ENCODE results near the gene VSIG10.

Gene VSIG10

DNA sequence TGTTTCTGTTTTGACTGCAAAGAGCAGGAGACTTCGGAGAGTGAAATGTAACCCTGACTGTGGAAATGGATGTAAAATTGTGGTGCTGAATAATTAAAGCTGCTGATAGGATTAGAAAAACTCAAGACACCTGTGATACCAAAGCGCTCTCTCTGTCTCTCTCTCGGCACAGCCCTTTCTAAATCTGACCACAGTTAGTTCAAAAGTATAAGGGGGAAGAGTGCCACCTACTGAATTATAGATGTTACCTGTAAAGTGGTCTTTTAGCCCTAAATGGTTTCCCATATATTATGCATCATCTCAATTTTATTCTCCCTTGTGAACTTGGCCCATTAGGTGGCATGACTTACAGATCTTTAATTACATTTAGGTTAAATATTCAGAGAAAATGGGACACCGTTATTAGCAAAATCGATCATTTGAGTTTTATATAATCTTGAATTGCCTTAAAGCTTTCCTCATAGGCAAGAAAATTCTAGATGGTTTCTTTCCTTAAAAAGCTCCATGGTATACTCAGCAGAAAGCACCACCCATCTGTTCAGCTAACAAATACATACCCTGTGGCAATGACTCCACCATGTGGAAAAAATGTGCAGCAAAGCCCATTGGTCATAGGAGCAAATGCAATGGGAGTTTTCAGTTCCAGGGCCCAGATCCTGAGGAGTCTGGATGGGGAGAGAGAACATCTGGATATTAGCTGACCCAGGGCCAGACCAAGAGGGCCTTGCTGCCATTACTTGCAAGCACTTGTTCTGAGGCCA, 69.2 kb downstream of the VSIG10 start:
- H3K4me1 ChIP-seq (ENCODE audit: control insufficient read depth in 2 of 2, insufficient read depth in 1 of 2, low read depth in 1 of 2, low read length in 2 of 2), result no peaks in the 10 kb centered on the region
- H2BK120ac ChIP-seq (ENCODE audit: low read depth, low read length), result no peak overlapping the region
- no peak overlapping the region for H3K4me3 ChIP-seq (ENCODE audit: low read length in 2 of 2)
- H3K27ac ChIP-seq (replicated peaks; ENCODE audit: low read length), result no peak overlapping the region
- H2BK12ac ChIP-seq (ENCODE audit: low read length), result no peak overlapping the region
- no CpG with 5 or more reads among the region's 5 CpGs for WGBS, 2 donors (ENCODE audit: extremely low coverage in 2 of 2, insufficient read length in 2 of 2, insufficient replicate concordance in 1 of 2)
- H3K18ac ChIP-seq (ENCODE audit: low read length), result no peak overlapping the region
- no peak overlapping the region for H2BK5ac ChIP-seq (ENCODE audit: low read length)
- H3K79me1 ChIP-seq (ENCODE audit: low read depth, low read length), result no peaks in the 10 kb centered on the region
- no peak overlapping the region for H2AFZ ChIP-seq (ENCODE audit: low read length)
- no peak overlapping the region for H2BK15ac ChIP-seq (ENCODE audit: low read length)
- no peaks in the 10 kb centered on the region for H3K9me3 ChIP-seq (replicated peaks in 1 of 2; ENCODE audit: control insufficient read depth in 2 of 2, insufficient read depth in 1 of 2, low read depth in 1 of 2, low read length in 2 of 2)
- H4K8ac ChIP-seq (ENCODE audit: low read depth, low read length), result no peak overlapping the region
- H2AK5ac ChIP-seq (ENCODE audit: low read depth, low read length), result no peak overlapping the region
- H3K23ac ChIP-seq (ENCODE audit: low read depth, low read length, poor library complexity), result no peak overlapping the region
- H3K36me3 ChIP-seq (replicated peaks in 1 of 2; ENCODE audit: control insufficient read depth in 2 of 2, insufficient read depth in 2 of 2, low read length in 2 of 2), result peaks cover 36 to 100% of the 10 kb centered on the region in 2 donors
- DNase-seq (ENCODE audit: low spot score), result no peak
- H3K9ac ChIP-seq (ENCODE audit: low read depth, low read length, poor library complexity), result no peak overlapping the region
- no peaks in the 10 kb centered on the region for H3K27me3 ChIP-seq (ENCODE audit: control insufficient read depth in 3 of 3, insufficient read depth in 3 of 3, low read depth in 1 of 3, low read length in 3 of 3)
- no peak overlapping the region for H3K4ac ChIP-seq (ENCODE audit: low read length)
- H3K14ac ChIP-seq (ENCODE audit: low read length), result no peak overlapping the region
- H4K91ac ChIP-seq (ENCODE audit: low read depth, low read length, poor library complexity), result no peak overlapping the region
- no peak overlapping the region for H3K4me2 ChIP-seq (ENCODE audit: insufficient read depth, low read length, poor library complexity, severe bottlenecking)

DNA sequence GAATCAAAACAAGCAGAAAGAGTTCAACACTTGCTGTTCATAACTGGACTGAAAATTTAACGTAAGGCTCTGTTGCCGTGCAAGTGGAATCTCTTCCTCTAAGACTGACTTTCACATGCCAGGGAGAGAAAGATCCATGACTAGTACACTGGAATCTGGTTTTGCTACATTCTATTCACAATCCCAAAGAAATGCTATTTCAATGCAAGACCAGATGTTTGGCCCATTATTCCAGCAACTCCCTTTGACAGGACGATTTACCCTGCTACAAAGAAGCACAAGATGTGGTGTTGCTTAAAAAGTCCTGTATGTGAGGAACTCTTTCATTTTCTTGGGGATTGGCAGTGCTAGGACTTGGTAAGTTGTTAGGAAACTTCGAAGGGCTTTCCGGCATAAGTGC, 69.9 kb downstream of the VSIG10 start:
- Histone ChIP-seq H2BK12ac (ENCODE audit: low read length) (no peak overlapping the region), H3K4me2 (ENCODE audit: insufficient read depth, low read length, poor library complexity, severe bottlenecking) (no peak overlapping the region), H2AFZ (ENCODE audit: low read length) (no peak overlapping the region), H2BK15ac (ENCODE audit: low read length) (no peak overlapping the region), H3K4me3 (ENCODE audit: low read length in 2 of 2) (no peak overlapping the region), H3K4me1 (ENCODE audit: control insufficient read depth in 2 of 2, insufficient read depth in 1 of 2, low read depth in 1 of 2, low read length in 2 of 2) (no peaks in the 10 kb centered on the region), H3K36me3 (replicated peaks in 1 of 2; ENCODE audit: control insufficient read depth in 2 of 2, insufficient read depth in 2 of 2, low read length in 2 of 2) (peaks cover 34 to 100% of the 10 kb centered on the region in 2 donors), H3K27me3 (ENCODE audit: control insufficient read depth in 3 of 3, insufficient read depth in 3 of 3, low read depth in 1 of 3, low read length in 3 of 3) (no peaks in the 10 kb centered on the region), H3K9me3 (replicated peaks in 1 of 2; ENCODE audit: control insufficient read depth in 2 of 2, insufficient read depth in 1 of 2, low read depth in 1 of 2, low read length in 2 of 2) (no peaks in the 10 kb centered on the region), H3K14ac (ENCODE audit: low read length) (no peak overlapping the region), H3K23ac (ENCODE audit: low read depth, low read length, poor library complexity) (no peak overlapping the region), H2AK5ac (ENCODE audit: low read depth, low read length) (no peak overlapping the region), H3K79me1 (ENCODE audit: low read depth, low read length) (no peaks in the 10 kb centered on the region), H3K4ac (ENCODE audit: low read length) (no peak overlapping the region), H2BK5ac (ENCODE audit: low read length) (no peak overlapping the region), H4K91ac (ENCODE audit: low read depth, low read length, poor library complexity) (no peak overlapping the region), H4K8ac (ENCODE audit: low read depth, low read length) (no peak overlapping the region), H2BK120ac (ENCODE audit: low read depth, low read length) (no peak overlapping the region), H3K27ac (replicated peaks; ENCODE audit: low read length) (no peak overlapping the region), H3K9ac (ENCODE audit: low read depth, low read length, poor library complexity) (no peak overlapping the region), H3K18ac (ENCODE audit: low read length) (no peak overlapping the region)
- WGBS, 2 donors (ENCODE audit: extremely low coverage in 2 of 2, insufficient read length in 2 of 2, insufficient replicate concordance in 1 of 2), result no CpG with 5 or more reads among the region's 5 CpGs
- no peak for DNase-seq (ENCODE audit: low spot score)

DNA sequence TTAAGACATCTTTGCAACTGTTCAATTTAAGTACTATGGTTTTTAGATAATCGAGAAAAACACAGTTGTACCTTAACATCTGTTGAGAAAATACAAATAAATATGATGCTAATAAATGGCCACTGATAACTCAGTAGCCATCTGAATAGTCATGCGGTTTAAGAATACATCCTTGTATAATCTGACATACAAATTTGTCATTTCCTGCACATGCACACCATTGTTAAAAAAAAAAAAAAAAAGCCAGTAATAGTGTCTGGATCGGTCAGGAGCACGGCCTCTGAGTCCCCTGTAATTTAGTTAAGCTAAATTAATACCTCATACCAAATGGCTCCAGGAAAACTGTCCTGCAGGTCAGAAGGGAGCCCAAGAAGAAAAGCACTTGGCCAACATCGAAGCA, 70.5 kb downstream of the VSIG10 start:
- Histone ChIP-seq H3K4me3 (ENCODE audit: low read length in 2 of 2) (no peak overlapping the region), H3K79me1 (ENCODE audit: low read depth, low read length) (no peaks in the 10 kb centered on the region), H3K9me3 (replicated peaks in 1 of 2; ENCODE audit: control insufficient read depth in 2 of 2, insufficient read depth in 1 of 2, low read depth in 1 of 2, low read length in 2 of 2) (no peaks in the 10 kb centered on the region), H3K27me3 (ENCODE audit: control insufficient read depth in 3 of 3, insufficient read depth in 3 of 3, low read depth in 1 of 3, low read length in 3 of 3) (no peaks in the 10 kb centered on the region), H3K23ac (ENCODE audit: low read depth, low read length, poor library complexity) (no peak overlapping the region), H3K14ac (ENCODE audit: low read length) (no peak overlapping the region), H2BK120ac (ENCODE audit: low read depth, low read length) (no peak overlapping the region), H4K91ac (ENCODE audit: low read depth, low read length, poor library complexity) (no peak overlapping the region), H3K4ac (ENCODE audit: low read length) (no peak overlapping the region), H2BK12ac (ENCODE audit: low read length) (no peak overlapping the region), H2AFZ (ENCODE audit: low read length) (no peak overlapping the region), H2BK15ac (ENCODE audit: low read length) (no peak overlapping the region), H3K4me1 (ENCODE audit: control insufficient read depth in 2 of 2, insufficient read depth in 1 of 2, low read depth in 1 of 2, low read length in 2 of 2) (no peaks in the 10 kb centered on the region), H3K18ac (ENCODE audit: low read length) (no peak overlapping the region), H2AK5ac (ENCODE audit: low read depth, low read length) (no peak overlapping the region), H3K4me2 (ENCODE audit: insufficient read depth, low read length, poor library complexity, severe bottlenecking) (no peak overlapping the region), H3K9ac (ENCODE audit: low read depth, low read length, poor library complexity) (no peak overlapping the region), H3K27ac (replicated peaks; ENCODE audit: low read length) (no peak overlapping the region), H3K36me3 (replicated peaks in 1 of 2; ENCODE audit: control insufficient read depth in 2 of 2, insufficient read depth in 2 of 2, low read length in 2 of 2) (peaks cover 36 to 100% of the 10 kb centered on the region in 2 donors), H4K8ac (ENCODE audit: low read depth, low read length) (no peak overlapping the region), H2BK5ac (ENCODE audit: low read length) (no peak overlapping the region)
- no CpG with 5 or more reads among the region's 5 CpGs for WGBS, 2 donors (ENCODE audit: extremely low coverage in 2 of 2, insufficient read length in 2 of 2, insufficient replicate concordance in 1 of 2)
- no peak for DNase-seq (ENCODE audit: low spot score)

DNA sequence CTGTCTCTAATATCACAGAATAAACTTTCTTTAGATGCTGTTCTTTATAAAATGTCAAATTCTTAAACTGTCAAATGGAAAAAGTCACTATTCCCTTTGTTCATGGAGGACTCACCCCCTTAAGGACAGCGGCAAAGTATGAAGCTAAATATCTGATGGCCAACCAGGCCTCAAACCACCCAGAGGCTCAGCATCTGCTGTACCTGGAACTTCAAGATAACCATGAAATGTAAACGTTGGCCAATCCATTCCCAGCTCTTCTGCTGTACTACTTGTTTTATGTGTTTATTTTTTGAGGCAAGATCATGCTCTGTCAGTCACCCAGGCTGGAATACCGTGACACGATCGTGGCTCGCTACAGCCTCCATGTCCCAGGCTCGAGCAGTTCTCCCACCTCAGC, 71.6 kb downstream of the VSIG10 start:
- Histone ChIP-seq H3K27me3 (ENCODE audit: control insufficient read depth in 3 of 3, insufficient read depth in 3 of 3, low read depth in 1 of 3, low read length in 3 of 3) (no peaks in the 10 kb centered on the region), H3K4me1 (ENCODE audit: control insufficient read depth in 2 of 2, insufficient read depth in 1 of 2, low read depth in 1 of 2, low read length in 2 of 2) (no peaks in the 10 kb centered on the region), H3K23ac (ENCODE audit: low read depth, low read length, poor library complexity) (no peak overlapping the region), H3K4me3 (ENCODE audit: low read length in 2 of 2) (no peak overlapping the region), H2AFZ (ENCODE audit: low read length) (no peak overlapping the region), H2BK12ac (ENCODE audit: low read length) (no peak overlapping the region), H2BK120ac (ENCODE audit: low read depth, low read length) (no peak overlapping the region), H2BK5ac (ENCODE audit: low read length) (no peak overlapping the region), H3K18ac (ENCODE audit: low read length) (no peak overlapping the region), H3K14ac (ENCODE audit: low read length) (no peak overlapping the region), H2BK15ac (ENCODE audit: low read length) (no peak overlapping the region), H3K9me3 (replicated peaks in 1 of 2; ENCODE audit: control insufficient read depth in 2 of 2, insufficient read depth in 1 of 2, low read depth in 1 of 2, low read length in 2 of 2) (no peaks in the 10 kb centered on the region), H3K9ac (ENCODE audit: low read depth, low read length, poor library complexity) (no peak overlapping the region), H3K36me3 (replicated peaks in 1 of 2; ENCODE audit: control insufficient read depth in 2 of 2, insufficient read depth in 2 of 2, low read length in 2 of 2) (peaks cover 41 to 98% of the 10 kb centered on the region in 2 donors), H3K79me1 (ENCODE audit: low read depth, low read length) (no peaks in the 10 kb centered on the region), H3K4ac (ENCODE audit: low read length) (no peak overlapping the region), H2AK5ac (ENCODE audit: low read depth, low read length) (no peak overlapping the region), H4K8ac (ENCODE audit: low read depth, low read length) (no peak overlapping the region), H4K91ac (ENCODE audit: low read depth, low read length, poor library complexity) (no peak overlapping the region), H3K27ac (replicated peaks; ENCODE audit: low read length) (no peak overlapping the region), H3K4me2 (ENCODE audit: insufficient read depth, low read length, poor library complexity, severe bottlenecking) (no peak overlapping the region)
- DNase-seq (ENCODE audit: low spot score), result no peak
- no CpG with 5 or more reads among the region's 7 CpGs for WGBS, 2 donors (ENCODE audit: extremely low coverage in 2 of 2, insufficient read length in 2 of 2, insufficient replicate concordance in 1 of 2)

Measured in neuronal stem cell (in vitro differentiated cells).